ENCODE measurements around the gene TCF12. TPM values are rescaled to one million over a fixed set of nuclear protein-coding genes. Genes with fewer than 3 reads are reported as not detected.
"Not testable (repeated sequence)": the region's sequence is repeated elsewhere in the genome, so short reads cannot be mapped to it uniquely, and the experiment has no call there.

Gene TCF12
- total and polyA plus RNA-seq, 5 donors from 2014 or later: 45.7 to 83.7 (median 68.2) TPM

DNA sequence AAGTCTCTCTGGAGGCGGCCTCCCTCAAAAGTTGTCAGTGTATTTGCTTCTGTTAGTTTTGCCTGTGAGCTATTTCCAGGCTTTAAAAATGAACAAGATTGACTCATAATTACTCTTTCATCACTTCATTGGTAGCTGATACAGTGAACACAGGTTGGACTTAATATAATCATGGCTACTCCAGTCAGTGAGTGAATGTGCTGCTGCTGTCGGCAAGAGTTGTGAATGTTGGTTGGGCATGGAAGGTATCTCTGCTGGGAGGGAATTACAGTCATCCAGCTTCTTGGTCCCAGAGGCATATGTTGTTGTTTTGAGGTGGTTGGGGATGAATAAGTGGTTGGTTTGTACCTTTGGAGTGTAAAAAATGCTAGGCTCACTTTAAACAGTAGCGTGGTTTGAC is 11.5 kb downstream of the TCF12 start:
- H3K36me3 Mint-ChIP-seq: peaks cover 25% of the 10 kb centered on the region

DNA sequence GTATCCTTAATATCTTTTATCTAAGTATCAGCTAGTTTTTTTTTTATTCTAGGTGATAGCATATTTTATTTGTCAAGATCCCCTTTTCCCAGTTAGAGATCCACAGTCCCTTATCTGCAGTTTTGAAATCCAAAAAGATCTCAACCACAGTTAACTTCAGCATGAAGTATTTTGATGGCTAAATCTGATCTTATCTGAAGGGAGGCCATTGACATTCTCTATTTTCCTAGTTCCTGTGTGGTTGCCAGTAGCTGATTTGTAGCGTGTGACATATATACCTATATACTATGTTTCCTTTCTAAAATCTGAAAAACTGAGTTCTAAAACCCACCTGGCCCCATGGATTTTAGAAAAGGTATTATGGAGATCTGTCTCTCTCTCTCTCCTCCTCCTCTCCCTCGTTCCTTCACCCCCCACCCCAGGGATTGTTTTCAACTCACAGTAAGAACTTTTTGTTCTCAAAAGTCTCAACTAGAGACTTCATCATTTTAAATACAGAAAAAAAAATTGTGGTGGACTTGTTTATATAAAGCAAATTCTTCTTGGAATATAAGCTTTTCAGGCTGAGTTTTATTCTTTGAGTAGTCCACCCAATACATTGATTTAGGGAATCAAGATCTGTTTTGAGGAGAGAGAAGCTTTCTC is 12.3 kb downstream of the TCF12 start:
- Mint-ChIP-seq H3K4me1 (peaks cover 54 to 88% (median 69%) of the 10 kb centered on the region in 4 donors), H3K36me3 (peaks cover 28% of the 10 kb centered on the region), H3K27me3 (no peaks in the 10 kb centered on the region), H3K27ac (peak overlapping the region; percentile 17 to 85 (median 21)), H3K9me3 (peaks cover 0 to 4% (median 0%) of the 10 kb centered on the region in 7 donors), H3K4me3 (peak overlapping the region; percentile 21 to 70 (median 54))
- DNase-seq (no peak), ATAC-seq (ENCODE audit: low read depth in 2 of 2) (no peak)
- H3K9me3 ChIP-seq (ENCODE audit: control insufficient read depth in 2 of 2, low read length in 2 of 2): no peaks in the 10 kb centered on the region
- H3K36me3 ChIP-seq (ENCODE audit: control insufficient read depth, insufficient read depth, low read length): peaks cover 11% of the 10 kb centered on the region
- H3K4me1 ChIP-seq (ENCODE audit: control insufficient read depth, insufficient read depth, low read length, poor library complexity, severe bottlenecking): peaks cover 50% of the 10 kb centered on the region
- H3K27ac ChIP-seq (ENCODE audit: insufficient read depth, low read length, poor library complexity, severe bottlenecking): peak overlapping the region; percentile 26
- H3K27me3 ChIP-seq (ENCODE audit: control insufficient read depth, insufficient read depth, low read length): no peaks in the 10 kb centered on the region
- peak overlapping the region; percentile 69 for H3K4me3 ChIP-seq (ENCODE audit: low read depth, low read length)

More for the DNA sequence above, 11.5 kb downstream of the TCF12 start:
- ATAC-seq (ENCODE audit: low read depth in 2 of 2): no peak
- Histone ChIP-seq H3K27me3 (ENCODE audit: control insufficient read depth, insufficient read depth, low read length) (no peaks in the 10 kb centered on the region), H3K9me3 (ENCODE audit: control insufficient read depth in 2 of 2, low read length in 2 of 2) (no peaks in the 10 kb centered on the region), H3K4me3 (ENCODE audit: low read depth, low read length) (no peak overlapping the region), H3K4me1 (ENCODE audit: control insufficient read depth, insufficient read depth, low read length, poor library complexity, severe bottlenecking) (peaks cover 50% of the 10 kb centered on the region), H3K36me3 (ENCODE audit: control insufficient read depth, insufficient read depth, low read length) (peaks cover 7% of the 10 kb centered on the region), H3K27ac (ENCODE audit: insufficient read depth, low read length, poor library complexity, severe bottlenecking) (no peak overlapping the region)
- no peaks in the 10 kb centered on the region for H3K27me3 Mint-ChIP-seq
- peaks cover 54 to 88% (median 73%) of the 10 kb centered on the region in 4 donors for H3K4me1 Mint-ChIP-seq
- peak overlapping the region; percentile 2 to 85 (median 82) for H3K27ac Mint-ChIP-seq
- peaks cover 0 to 2% (median 0%) of the 10 kb centered on the region in 7 donors for H3K9me3 Mint-ChIP-seq
- peak overlapping the region in 2 of 4 donors; percentile 3 for H3K4me3 Mint-ChIP-seq
- no peak for DNase-seq

DNA sequence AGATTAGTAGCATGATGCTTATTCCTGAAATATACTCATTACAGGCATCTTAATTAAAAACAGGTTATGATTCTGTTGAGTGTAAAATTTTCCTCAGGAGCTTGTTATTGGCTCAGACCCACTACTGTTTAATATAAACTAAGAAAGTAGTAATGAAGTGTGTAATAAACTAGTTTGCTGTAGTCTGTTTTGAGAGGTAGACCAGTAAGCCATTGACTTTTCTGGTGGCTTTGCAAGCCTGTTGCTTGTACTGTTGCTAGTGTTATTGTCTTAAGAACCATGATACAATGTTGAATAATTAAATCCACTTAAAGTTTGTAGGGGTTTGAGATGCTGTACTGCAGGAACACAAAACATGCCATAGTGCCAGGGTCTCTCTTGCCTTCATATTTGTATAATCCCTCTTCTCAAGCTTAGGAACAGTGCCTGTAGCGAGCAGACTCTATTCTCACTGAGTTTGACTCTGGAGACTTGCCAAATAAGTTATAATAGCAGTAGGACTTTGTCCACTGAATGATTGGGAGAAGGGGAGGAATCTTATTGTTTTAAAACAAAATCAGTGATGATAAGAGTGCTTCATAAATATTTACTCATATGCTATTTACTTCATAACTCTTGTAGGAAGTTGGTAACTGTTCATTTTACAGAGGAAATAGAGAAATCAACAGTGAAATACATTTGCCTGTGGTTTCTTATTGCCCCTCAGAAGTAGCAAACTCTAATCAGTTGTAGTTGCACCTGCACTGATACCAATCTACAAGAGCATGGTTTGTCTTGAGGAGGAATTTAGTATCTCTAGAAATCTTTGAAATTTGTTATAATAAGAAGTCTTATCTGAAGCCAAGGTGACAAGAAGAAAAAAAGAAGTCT is 13.4 kb downstream of the TCF12 start:
- Histone ChIP-seq H3K27ac (ENCODE audit: insufficient read depth, low read length, poor library complexity, severe bottlenecking) (peak overlapping the region; percentile 47), H3K27me3 (ENCODE audit: control insufficient read depth, insufficient read depth, low read length) (no peaks in the 10 kb centered on the region), H3K4me3 (ENCODE audit: low read depth, low read length) (peak overlapping the region; percentile 69), H3K9me3 (ENCODE audit: control insufficient read depth in 2 of 2, low read length in 2 of 2) (no peaks in the 10 kb centered on the region), H3K4me1 (ENCODE audit: control insufficient read depth, insufficient read depth, low read length, poor library complexity, severe bottlenecking) (peaks cover 50% of the 10 kb centered on the region), H3K36me3 (ENCODE audit: control insufficient read depth, insufficient read depth, low read length) (peaks cover 11% of the 10 kb centered on the region)
- ATAC-seq (ENCODE audit: low read depth in 2 of 2) (peak; percentile 65 to 67), DNase-seq (peak in 2 of 3 donors; percentile 30 to 51)
- Mint-ChIP-seq H3K4me1 (peaks cover 55 to 86% (median 69%) of the 10 kb centered on the region in 4 donors), H3K27ac (peak overlapping the region; percentile 27 to 85 (median 57)), H3K27me3 (no peaks in the 10 kb centered on the region), H3K9me3 (peaks cover 0 to 8% (median 2%) of the 10 kb centered on the region in 7 donors), H3K36me3 (peaks cover 33% of the 10 kb centered on the region), H3K4me3 (peak overlapping the region in 3 of 4 donors; percentile 23 to 63 (median 45))

DNA sequence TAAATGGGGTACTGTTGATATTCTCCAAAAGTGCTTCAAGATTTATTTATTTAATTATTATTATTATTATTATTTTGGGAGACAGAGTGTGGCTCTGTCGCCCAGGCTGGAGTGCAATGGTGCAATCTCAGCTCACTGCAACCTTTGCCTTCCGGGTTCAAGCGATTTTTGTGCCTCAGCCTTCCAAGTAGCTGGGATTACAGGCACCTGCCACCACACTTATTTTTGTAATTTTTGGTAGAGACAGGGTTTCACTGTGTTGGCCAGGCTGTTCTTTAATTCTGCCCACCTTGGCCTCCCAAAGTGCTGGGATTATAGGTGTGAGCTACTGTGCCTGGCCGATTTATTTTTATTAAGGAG is 14.0 kb downstream of the TCF12 start:
- H3K9me3 Mint-ChIP-seq; H3K27me3 Mint-ChIP-seq; H3K4me3 ChIP-seq (ENCODE audit: low read depth, low read length); H3K27me3 ChIP-seq (ENCODE audit: control insufficient read depth, insufficient read depth, low read length); H3K9me3 ChIP-seq (ENCODE audit: control insufficient read depth in 2 of 2, low read length in 2 of 2); ATAC-seq (ENCODE audit: low read depth in 2 of 2); DNase-seq: not testable (repeated sequence)
- H3K36me3 Mint-ChIP-seq: peaks cover 38% of the 10 kb centered on the region
- Histone ChIP-seq H3K4me1 (ENCODE audit: control insufficient read depth, insufficient read depth, low read length, poor library complexity, severe bottlenecking) (peaks cover 50% of the 10 kb centered on the region), H3K36me3 (ENCODE audit: control insufficient read depth, insufficient read depth, low read length) (peaks cover 11% of the 10 kb centered on the region), H3K27ac (ENCODE audit: insufficient read depth, low read length, poor library complexity, severe bottlenecking) (peak overlapping the region; percentile 47)
- peak overlapping the region in 1 of 3 donors; percentile 80 for H3K27ac Mint-ChIP-seq
- peak overlapping the region in 1 of 4 donors; percentile 30 for H3K4me3 Mint-ChIP-seq
- H3K4me1 Mint-ChIP-seq: peaks cover 54 to 88% (median 66%) of the 10 kb centered on the region in 4 donors

DNA sequence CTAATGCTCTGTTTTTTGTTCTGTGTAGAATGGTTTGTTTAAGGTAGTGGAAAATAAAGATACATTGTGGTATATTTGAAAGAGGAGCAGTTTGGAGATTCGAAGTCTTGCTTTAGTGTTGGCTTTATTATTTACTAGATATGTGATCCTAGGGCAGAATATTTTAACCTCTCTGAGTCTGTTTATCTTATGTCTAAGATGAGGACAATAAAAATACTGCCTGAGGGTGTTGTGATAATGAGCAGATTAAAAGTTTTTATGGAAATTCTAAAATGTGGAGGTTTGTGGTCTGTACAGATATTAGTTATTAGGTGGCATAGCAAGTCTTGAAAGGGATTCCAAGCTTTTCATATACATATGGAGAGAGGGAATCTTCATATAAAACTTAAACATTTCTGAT is 15.0 kb downstream of the TCF12 start:
- Histone ChIP-seq H3K9me3 (ENCODE audit: control insufficient read depth in 2 of 2, low read length in 2 of 2) (no peaks in the 10 kb centered on the region), H3K27ac (ENCODE audit: insufficient read depth, low read length, poor library complexity, severe bottlenecking) (no peak overlapping the region), H3K4me1 (ENCODE audit: control insufficient read depth, insufficient read depth, low read length, poor library complexity, severe bottlenecking) (peaks cover 47% of the 10 kb centered on the region), H3K4me3 (ENCODE audit: low read depth, low read length) (no peak overlapping the region), H3K27me3 (ENCODE audit: control insufficient read depth, insufficient read depth, low read length) (no peaks in the 10 kb centered on the region), H3K36me3 (ENCODE audit: control insufficient read depth, insufficient read depth, low read length) (peaks cover 12% of the 10 kb centered on the region)
- H3K27me3 Mint-ChIP-seq: no peaks in the 10 kb centered on the region
- H3K9me3 Mint-ChIP-seq: peaks cover 0 to 8% (median 2%) of the 10 kb centered on the region in 7 donors
- peaks cover 39% of the 10 kb centered on the region for H3K36me3 Mint-ChIP-seq
- ATAC-seq (ENCODE audit: low read depth in 2 of 2) (no peak), DNase-seq (no peak)
- peak overlapping the region in 1 of 4 donors; percentile 35 for H3K4me3 Mint-ChIP-seq
- peak overlapping the region in 1 of 3 donors; percentile 21 for H3K27ac Mint-ChIP-seq
- H3K4me1 Mint-ChIP-seq: peaks cover 51 to 92% (median 64%) of the 10 kb centered on the region in 4 donors

DNA sequence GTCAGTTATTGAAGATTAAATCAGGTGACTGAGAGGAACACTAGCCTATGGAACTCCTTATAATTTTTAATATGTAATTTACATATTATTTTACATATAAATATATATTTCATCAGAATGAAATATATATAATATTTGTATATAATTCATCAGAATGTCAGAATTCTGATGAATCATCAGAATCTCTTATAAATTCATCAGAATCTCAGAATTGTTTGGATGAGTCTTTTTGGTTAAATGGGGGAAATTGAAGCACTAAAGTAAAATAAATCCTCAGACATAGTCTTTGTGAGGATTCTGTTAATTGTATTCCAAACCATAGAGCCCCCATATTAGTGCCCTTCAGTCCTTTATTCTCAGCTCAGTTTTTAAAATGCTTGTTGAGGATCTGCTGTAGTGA is 15.4 kb downstream of the TCF12 start:
- no peak overlapping the region for H3K4me3 ChIP-seq (ENCODE audit: low read depth, low read length)
- no peaks in the 10 kb centered on the region for H3K27me3 ChIP-seq (ENCODE audit: control insufficient read depth, insufficient read depth, low read length)
- peak overlapping the region in 1 of 3 donors; percentile 29 for H3K27ac Mint-ChIP-seq
- no peak for ATAC-seq (ENCODE audit: low read depth in 2 of 2)
- H3K9me3 Mint-ChIP-seq: peaks cover 0 to 8% (median 2%) of the 10 kb centered on the region in 7 donors
- no peak overlapping the region for H3K27ac ChIP-seq (ENCODE audit: insufficient read depth, low read length, poor library complexity, severe bottlenecking)
- no peak for DNase-seq
- H3K4me1 Mint-ChIP-seq: peaks cover 55 to 92% (median 64%) of the 10 kb centered on the region in 4 donors
- H3K36me3 ChIP-seq (ENCODE audit: control insufficient read depth, insufficient read depth, low read length): peaks cover 12% of the 10 kb centered on the region
- H3K4me3 Mint-ChIP-seq: no peak overlapping the region
- peaks cover 40% of the 10 kb centered on the region for H3K36me3 Mint-ChIP-seq
- no peaks in the 10 kb centered on the region for H3K27me3 Mint-ChIP-seq
- H3K4me1 ChIP-seq (ENCODE audit: control insufficient read depth, insufficient read depth, low read length, poor library complexity, severe bottlenecking): peaks cover 44% of the 10 kb centered on the region
- H3K9me3 ChIP-seq (ENCODE audit: control insufficient read depth in 2 of 2, low read length in 2 of 2): no peaks in the 10 kb centered on the region

DNA sequence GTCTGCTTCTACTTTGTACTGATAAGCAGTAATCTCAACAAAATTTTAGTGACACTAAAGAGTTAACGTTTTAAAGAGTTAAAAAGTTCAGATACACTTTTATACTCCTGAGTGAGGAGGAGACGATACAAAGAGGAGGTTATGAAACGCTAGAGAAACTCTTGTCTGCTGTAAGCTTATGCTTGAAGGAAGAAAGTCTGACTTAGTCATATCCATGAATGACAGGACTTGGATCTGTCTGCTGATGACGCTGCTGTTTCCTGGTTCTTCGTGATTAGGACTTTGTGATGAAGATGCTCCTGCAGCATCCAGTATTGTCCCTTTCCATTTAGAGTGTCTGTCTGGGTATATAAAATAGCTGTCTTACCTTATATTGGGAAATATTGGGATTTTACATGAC is 15.8 kb downstream of the TCF12 start:
- no peak for DNase-seq
- H3K9me3 ChIP-seq (ENCODE audit: control insufficient read depth in 2 of 2, low read length in 2 of 2): no peaks in the 10 kb centered on the region
- H3K36me3 ChIP-seq (ENCODE audit: control insufficient read depth, insufficient read depth, low read length): peaks cover 12% of the 10 kb centered on the region
- no peaks in the 10 kb centered on the region for H3K27me3 Mint-ChIP-seq
- peaks cover 0 to 8% (median 2%) of the 10 kb centered on the region in 7 donors for H3K9me3 Mint-ChIP-seq
- ATAC-seq (ENCODE audit: low read depth in 2 of 2): no peak
- H3K27me3 ChIP-seq (ENCODE audit: control insufficient read depth, insufficient read depth, low read length): no peaks in the 10 kb centered on the region
- H3K36me3 Mint-ChIP-seq: peaks cover 44% of the 10 kb centered on the region
- peaks cover 40% of the 10 kb centered on the region for H3K4me1 ChIP-seq (ENCODE audit: control insufficient read depth, insufficient read depth, low read length, poor library complexity, severe bottlenecking)
- H3K4me1 Mint-ChIP-seq: peaks cover 59 to 92% (median 66%) of the 10 kb centered on the region in 4 donors
- H3K4me3 Mint-ChIP-seq: peak overlapping the region in 1 of 4 donors; percentile 1
- no peak overlapping the region for H3K4me3 ChIP-seq (ENCODE audit: low read depth, low read length)
- peak overlapping the region in 1 of 3 donors; percentile 29 for H3K27ac Mint-ChIP-seq
- no peak overlapping the region for H3K27ac ChIP-seq (ENCODE audit: insufficient read depth, low read length, poor library complexity, severe bottlenecking)
